Erythroblast (primary cell): ENCODE measurements around the gene CFAP68.
"Not testable (repeated sequence)": the region's sequence is repeated elsewhere in the genome, so short reads cannot be mapped to it uniquely, and the experiment has no call there.

Source experiments
- DNase-seq, 2 experiments: peaks; one replicate each; lab custom pipeline; 2025; lab: John Stamatoyannopoulos, UW
- GATA1 ChIP-seq: IDR thresholded peaks from 2 replicates; pipeline ENCODE4 v1.6.1; 2011; ENCODE audit warnings: low read depth, mild to moderate bottlenecking, control low read depth, low read length, moderate library complexity
- POLR2A ChIP-seq: IDR thresholded peaks from 2 replicates; pipeline ENCODE4 v1.6.1; 2011; ENCODE audit warnings: mild to moderate bottlenecking, low read length

CFAP68 gene

GRCh38 chr11:111846636-111847035 is 32.7 kb upstream of the CFAP68 start:
- TF ChIP-seq GATA1 (no peak), POLR2A (no peak)
- peak in 1 of 2 experiments; percentile 10 for DNase-seq

- DNase-seq: no peak
- no peak for TF ChIP-seq POLR2A
- no peak for TF ChIP-seq GATA1
Measured at GRCh38 chr11:111849631-111850030, 29.7 kb upstream of the CFAP68 start.

GRCh38 chr11:111851067-111851466 is 28.3 kb upstream of the CFAP68 start:
- DNase-seq: no peak
- TF ChIP-seq POLR2A (no peak), GATA1 (no peak)

- TF ChIP-seq GATA1: no peak
- TF ChIP-seq POLR2A: no peak
- DNase-seq: peak in 1 of 2 experiments; percentile 5
Measured at GRCh38 chr11:111851636-111852035, 27.7 kb upstream of the CFAP68 start.

GRCh38 chr11:111852103-111852502 is 27.2 kb upstream of the CFAP68 start:
- DNase-seq: no peak
- no peak for TF ChIP-seq POLR2A
- TF ChIP-seq GATA1: no peak

- DNase-seq: peak; percentile 8 to 54
- TF ChIP-seq GATA1: no peak
- TF ChIP-seq POLR2A: no peak
Measured at GRCh38 chr11:111855506-111855905, 23.8 kb upstream of the CFAP68 start.

GRCh38 chr11:111860257-111860656 is 19.1 kb upstream of the CFAP68 start:
- no peak for TF ChIP-seq GATA1
- no peak for TF ChIP-seq POLR2A
- no peak for DNase-seq

GRCh38 chr11:111870113-111870512 is 9.2 kb upstream of the CFAP68 start:
- DNase-seq: no peak

GRCh38 chr11:111870522-111870885 is 8.8 kb upstream of the CFAP68 start:
- DNase-seq: no peak
- TF ChIP-seq POLR2A (no peak), GATA1 (no peak)

More at GRCh38 chr11:111870113-111870512, 9.2 kb upstream of the CFAP68 start:
- TF ChIP-seq POLR2A (no peak), GATA1 (no peak)

GRCh38 chr11:111870886-111871692 is 8.3 kb upstream of the CFAP68 start, which contains the start of gene ALG9:
TSS of gene ALG9 (minus strand) at chr11:111871581. CDS start at chr11:111871482, 99 bp downstream.
- no peak for TF ChIP-seq GATA1
- TF ChIP-seq POLR2A: peak; percentile 64
- peak; percentile 89 to 92 for DNase-seq

- no peak for TF ChIP-seq GATA1
- peak in 1 of 2 experiments; percentile 44 for DNase-seq
Measured at GRCh38 chr11:111871693-111872161, 7.6 kb upstream of the CFAP68 start.

GRCh38 chr11:111878385-111878848 is 924 bp upstream of the CFAP68 start:
- no peak for DNase-seq
- TF ChIP-seq GATA1 (no peak), POLR2A (no peak)

- TF ChIP-seq POLR2A (no peak), GATA1 (no peak)
- no peak for DNase-seq
Measured at GRCh38 chr11:111879637-111879960, 258 bp downstream of the CFAP68 start.

GRCh38 chr11:111882202-111882601 is 2.9 kb downstream of the CFAP68 start:
- DNase-seq: no peak
- TF ChIP-seq GATA1: no peak
- TF ChIP-seq POLR2A: no peak

- DNase-seq: not testable (repeated sequence)
Measured at GRCh38 chr11:111885053-111885452, 5.7 kb downstream of the CFAP68 start.
